Measurements from ENCODE around the gene NELFE. TPM values are rescaled to one million over a fixed set of nuclear protein-coding genes. Genes with fewer than 3 reads are reported as not detected.

The NELFE gene
- total RNA-seq, 4 donors from 2014 or later = 64.1 to 89.7 (median 70.4) TPM

- H3K9me3 ChIP-seq = no peaks in the 10 kb centered on the region
- H3K4me3 ChIP-seq = no peak overlapping the region
- H3K36me3 ChIP-seq = peaks cover 0 to 87% of the 10 kb centered on the region in 2 donors
- H3K27ac ChIP-seq = no peak overlapping the region
- no peak for ATAC-seq
- TF ChIP-seq POLR2A (IDR thresholded peaks at IDR 0.05) = no peak
- TF ChIP-seq POLR2AphosphoS5 (IDR thresholded peaks at IDR 0.05) = no peak
- TF ChIP-seq, protein P1, sequence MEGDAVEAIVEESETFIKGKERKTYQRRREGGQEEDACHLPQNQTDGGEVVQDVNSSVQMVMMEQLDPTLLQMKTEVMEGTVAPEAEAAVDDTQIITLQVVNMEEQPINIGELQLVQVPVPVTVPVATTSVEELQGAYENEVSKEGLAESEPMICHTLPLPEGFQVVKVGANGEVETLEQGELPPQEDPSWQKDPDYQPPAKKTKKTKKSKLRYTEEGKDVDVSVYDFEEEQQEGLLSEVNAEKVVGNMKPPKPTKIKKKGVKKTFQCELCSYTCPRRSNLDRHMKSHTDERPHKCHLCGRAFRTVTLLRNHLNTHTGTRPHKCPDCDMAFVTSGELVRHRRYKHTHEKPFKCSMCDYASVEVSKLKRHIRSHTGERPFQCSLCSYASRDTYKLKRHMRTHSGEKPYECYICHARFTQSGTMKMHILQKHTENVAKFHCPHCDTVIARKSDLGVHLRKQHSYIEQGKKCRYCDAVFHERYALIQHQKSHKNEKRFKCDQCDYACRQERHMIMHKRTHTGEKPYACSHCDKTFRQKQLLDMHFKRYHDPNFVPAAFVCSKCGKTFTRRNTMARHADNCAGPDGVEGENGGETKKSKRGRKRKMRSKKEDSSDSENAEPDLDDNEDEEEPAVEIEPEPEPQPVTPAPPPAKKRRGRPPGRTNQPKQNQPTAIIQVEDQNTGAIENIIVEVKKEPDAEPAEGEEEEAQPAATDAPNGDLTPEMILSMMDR (IDR thresholded peaks at IDR 0.05) = no peak
- TF ChIP-seq EP300 (IDR thresholded peaks at IDR 0.05) = no peak
- H3K4me1 ChIP-seq = peaks cover 0 to 16% (median 7%) of the 10 kb centered on the region in 3 donors
- H3K27me3 ChIP-seq = no peaks in the 10 kb centered on the region
- 83 to 89% methylated on average over 7 to 11 of the region's 19 CpGs for WGBS, 2 donors (ENCODE audit: low coverage in 1 of 2)
Measured at GRCh38 chr6:31963921-31964320, 5.2 kb upstream of the NELFE start.

DNA sequence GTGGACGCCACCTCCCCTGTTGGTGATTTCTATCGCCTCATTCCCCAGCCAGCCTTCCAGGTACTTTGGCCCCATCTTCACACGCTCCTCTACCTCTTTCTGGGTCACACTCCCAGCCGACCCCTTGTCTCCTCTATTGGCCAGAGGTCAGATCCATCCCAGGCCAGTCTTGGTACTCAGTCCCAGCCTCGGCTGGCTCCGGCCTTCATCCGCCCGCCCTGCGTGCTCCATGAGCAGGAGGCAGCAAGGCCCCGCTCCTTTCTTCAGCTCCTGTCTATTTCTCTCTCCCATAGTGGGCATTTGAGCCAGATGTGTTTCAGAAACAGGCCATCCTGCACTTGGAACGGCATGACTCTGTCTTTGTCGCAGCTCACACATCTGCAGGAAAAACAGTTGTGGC, 2.8 kb upstream of the NELFE start:
- WGBS, 2 donors (ENCODE audit: low coverage in 1 of 2) = 50 to 88% methylated on average over 1 to 9 of the region's 12 CpGs
- no peak for ATAC-seq

GRCh38 chr6:31958412-31958740, 395 bp downstream of the NELFE start:
- Histone ChIP-seq H3K27ac (peak overlapping the region; percentile 72 to 93 (median 89)), H3K4me3 (peak overlapping the region; percentile 75 to 93), H3K27me3 (no peaks in the 10 kb centered on the region), H3K36me3 (peaks cover 0 to 71% of the 10 kb centered on the region in 2 donors), H3K4me1 (peaks cover 2 to 30% (median 14%) of the 10 kb centered on the region in 3 donors), H3K9me3 (no peaks in the 10 kb centered on the region)
- WGBS, 2 donors (ENCODE audit: low coverage in 1 of 2) = 14 to 21% methylated on average over 5 to 7 of the region's 11 CpGs
- TF ChIP-seq POLR2A (IDR thresholded peaks at IDR 0.05) (no peak), POLR2AphosphoS5 (IDR thresholded peaks at IDR 0.05) (no peak), EP300 (IDR thresholded peaks at IDR 0.05) (no peak)
- TF ChIP-seq, protein P1 (IDR thresholded peaks at IDR 0.05) = no peak
- ATAC-seq = no peak

More for the DNA sequence above, 2.8 kb upstream of the NELFE start:
- TF ChIP-seq POLR2A (IDR thresholded peaks at IDR 0.05) (no peak), EP300 (IDR thresholded peaks at IDR 0.05) (no peak), POLR2AphosphoS5 (IDR thresholded peaks at IDR 0.05) (no peak)
- TF ChIP-seq, protein P1 (IDR thresholded peaks at IDR 0.05) = no peak
- no peaks in the 10 kb centered on the region for H3K27me3 ChIP-seq
- H3K36me3 ChIP-seq = peaks cover 0 to 71% of the 10 kb centered on the region in 2 donors
- H3K4me1 ChIP-seq = peaks cover 2 to 30% (median 14%) of the 10 kb centered on the region in 3 donors
- H3K4me3 ChIP-seq = no peak overlapping the region
- H3K9me3 ChIP-seq = no peaks in the 10 kb centered on the region
- H3K27ac ChIP-seq = no peak overlapping the region

GRCh38 chr6:31956796-31957195, 2.0 kb downstream of the NELFE start:
- Histone ChIP-seq H3K9me3 (no peaks in the 10 kb centered on the region), H3K4me3 (no peak overlapping the region), H3K4me1 (peaks cover 2 to 40% (median 14%) of the 10 kb centered on the region in 3 donors), H3K27me3 (no peaks in the 10 kb centered on the region), H3K36me3 (peaks cover 0 to 71% of the 10 kb centered on the region in 2 donors), H3K27ac (no peak overlapping the region)
- no peak for ATAC-seq
- 92% methylated on average over 2 of the region's 3 CpGs; no CpG with 5 or more reads in 1 of the 2 donors for WGBS, 2 donors (ENCODE audit: low coverage in 1 of 2)
- TF ChIP-seq EP300 (IDR thresholded peaks at IDR 0.05) (no peak), POLR2A (IDR thresholded peaks at IDR 0.05) (no peak), POLR2AphosphoS5 (IDR thresholded peaks at IDR 0.05) (no peak)
- TF ChIP-seq, protein P1 (IDR thresholded peaks at IDR 0.05) = no peak

DNA sequence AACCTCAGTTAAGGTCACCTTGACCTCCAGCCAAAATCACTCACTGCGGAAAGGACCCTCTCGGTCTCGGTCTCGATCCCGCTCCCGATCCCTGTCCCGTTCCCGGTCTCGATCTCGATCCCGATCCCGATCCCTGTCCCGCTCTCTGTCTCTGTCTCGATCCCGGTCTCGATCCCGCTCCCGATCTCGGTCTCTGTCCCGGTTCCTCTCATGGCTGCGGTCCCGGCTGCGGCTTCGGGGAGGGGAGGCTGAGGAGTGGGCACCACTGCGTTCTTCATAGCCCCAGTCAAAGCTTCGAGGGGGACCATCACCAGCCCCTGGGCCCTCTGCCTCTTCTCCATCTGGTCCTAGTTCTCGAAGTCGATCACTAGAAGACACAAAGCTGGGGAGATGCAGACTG, 4.3 kb downstream of the NELFE start:
- no peak overlapping the region for H3K4me3 ChIP-seq
- H3K9me3 ChIP-seq = no peaks in the 10 kb centered on the region
- WGBS, 2 donors (ENCODE audit: low coverage in 1 of 2) = 94 to 96% methylated on average over 11 to 17 of the region's 28 CpGs
- peaks cover 2 to 30% (median 11%) of the 10 kb centered on the region in 3 donors for H3K4me1 ChIP-seq
- TF ChIP-seq POLR2A (IDR thresholded peaks at IDR 0.05) (no peak), EP300 (IDR thresholded peaks at IDR 0.05) (no peak), POLR2AphosphoS5 (IDR thresholded peaks at IDR 0.05) (no peak)
- TF ChIP-seq, protein P1 (IDR thresholded peaks at IDR 0.05) = no peak
- no peak for ATAC-seq
- no peak overlapping the region for H3K27ac ChIP-seq
- no peaks in the 10 kb centered on the region for H3K27me3 ChIP-seq
- peaks cover 0 to 67% of the 10 kb centered on the region in 2 donors for H3K36me3 ChIP-seq
